ENCODE data around the gene NR1H3.

The NR1H3 gene

GRCh38 chr11:47259232-47259977 is 1.6 kb downstream of the NR1H3 start:
- H3K4me1 ChIP-seq (ENCODE audit: control insufficient read depth, low read depth, low read length): peaks cover 5% of the 10 kb centered on the region
- H3K23ac ChIP-seq (ENCODE audit: low read length): no peak overlapping the region

GRCh38 chr11:47260366-47260765 is 2.6 kb downstream of the NR1H3 start:
- H3K9ac ChIP-seq (ENCODE audit: low read length): no peak overlapping the region
- no peaks in the 10 kb centered on the region for H3K79me2 ChIP-seq (ENCODE audit: control insufficient read depth, insufficient read depth, low read length)
- no peak overlapping the region for H4K8ac ChIP-seq (ENCODE audit: low read depth, low read length)
- no peak overlapping the region for H3K4me2 ChIP-seq (ENCODE audit: low read length)
- no peaks in the 10 kb centered on the region for H3K36me3 ChIP-seq (ENCODE audit: control insufficient read depth, insufficient read depth, low read length)
- peaks cover 5% of the 10 kb centered on the region for H3K4me1 ChIP-seq (ENCODE audit: control insufficient read depth, low read depth, low read length)
- no peak overlapping the region for H3K56ac ChIP-seq (ENCODE audit: low read length)
- H3K4ac ChIP-seq (ENCODE audit: low read depth, low read length): no peak overlapping the region
- H3K4me3 ChIP-seq (ENCODE audit: low read length): no peak overlapping the region
- H3K23ac ChIP-seq (ENCODE audit: low read length): no peak overlapping the region
- no peak for DNase-seq
- H2BK15ac ChIP-seq (replicated peaks; ENCODE audit: low read depth): no peak overlapping the region
- no peak overlapping the region for H3K27ac ChIP-seq (ENCODE audit: low read depth, low read length)
- no peak overlapping the region for H2AK5ac ChIP-seq (ENCODE audit: low read length)
- H3K18ac ChIP-seq (ENCODE audit: low read length): no peak overlapping the region
- no peaks in the 10 kb centered on the region for H3K79me1 ChIP-seq (ENCODE audit: low read length)
- H3K27me3 ChIP-seq (ENCODE audit: insufficient read depth, low read length, poor library complexity): no peaks in the 10 kb centered on the region
- WGBS (ENCODE audit: extremely low coverage, insufficient coverage, low lambda C conversion rate): no CpG with 5 or more reads among the region's 19 CpGs
- H2BK120ac ChIP-seq (ENCODE audit: low read depth, low read length): no peak overlapping the region
- H4K5ac ChIP-seq (ENCODE audit: low read length): no peak overlapping the region
- H2BK5ac ChIP-seq (ENCODE audit: low read length): no peak overlapping the region

More at GRCh38 chr11:47259232-47259977, 1.6 kb downstream of the NR1H3 start:
- Histone ChIP-seq H4K8ac (ENCODE audit: low read depth, low read length) (no peak overlapping the region), H3K18ac (ENCODE audit: low read length) (no peak overlapping the region), H3K56ac (ENCODE audit: low read length) (peak overlapping the region; percentile 61), H3K36me3 (ENCODE audit: control insufficient read depth, insufficient read depth, low read length) (no peaks in the 10 kb centered on the region), H3K4ac (ENCODE audit: low read depth, low read length) (no peak overlapping the region), H2AK5ac (ENCODE audit: low read length) (no peak overlapping the region), H3K4me2 (ENCODE audit: low read length) (no peak overlapping the region), H3K79me2 (ENCODE audit: control insufficient read depth, insufficient read depth, low read length) (no peaks in the 10 kb centered on the region), H2BK15ac (replicated peaks; ENCODE audit: low read depth) (no peak overlapping the region), H3K9ac (ENCODE audit: low read length) (no peak overlapping the region), H3K27me3 (ENCODE audit: insufficient read depth, low read length, poor library complexity) (no peaks in the 10 kb centered on the region), H3K27ac (ENCODE audit: low read depth, low read length) (no peak overlapping the region), H3K4me3 (ENCODE audit: low read length) (no peak overlapping the region), H2BK120ac (ENCODE audit: low read depth, low read length) (no peak overlapping the region), H3K79me1 (ENCODE audit: low read length) (no peaks in the 10 kb centered on the region), H4K5ac (ENCODE audit: low read length) (no peak overlapping the region), H2BK5ac (ENCODE audit: low read length) (no peak overlapping the region)
- DNase-seq: peak; percentile 92
- no CpG with 5 or more reads among the region's 10 CpGs for WGBS (ENCODE audit: extremely low coverage, insufficient coverage, low lambda C conversion rate)

GRCh38 chr11:47261291-47261800 is 3.5 kb downstream of the NR1H3 start:
- H2AK5ac ChIP-seq (ENCODE audit: low read length): no peak overlapping the region
- H4K5ac ChIP-seq (ENCODE audit: low read length): no peak overlapping the region
- no peak overlapping the region for H2BK5ac ChIP-seq (ENCODE audit: low read length)
- no peak overlapping the region for H3K18ac ChIP-seq (ENCODE audit: low read length)
- no peak overlapping the region for H2BK120ac ChIP-seq (ENCODE audit: low read depth, low read length)
- no peaks in the 10 kb centered on the region for H3K27me3 ChIP-seq (ENCODE audit: insufficient read depth, low read length, poor library complexity)
- H3K36me3 ChIP-seq (ENCODE audit: control insufficient read depth, insufficient read depth, low read length): no peaks in the 10 kb centered on the region
- H3K4ac ChIP-seq (ENCODE audit: low read depth, low read length): no peak overlapping the region
- H3K4me1 ChIP-seq (ENCODE audit: control insufficient read depth, low read depth, low read length): peaks cover 5% of the 10 kb centered on the region
- no CpG with 5 or more reads among the region's 22 CpGs for WGBS (ENCODE audit: extremely low coverage, insufficient coverage, low lambda C conversion rate)
- no peak overlapping the region for H3K23ac ChIP-seq (ENCODE audit: low read length)
- no peak overlapping the region for H3K27ac ChIP-seq (ENCODE audit: low read depth, low read length)
- H3K4me2 ChIP-seq (ENCODE audit: low read length): no peak overlapping the region
- no peak overlapping the region for H2BK15ac ChIP-seq (replicated peaks; ENCODE audit: low read depth)
- H3K4me3 ChIP-seq (ENCODE audit: low read length): no peak overlapping the region
- no peak for DNase-seq
- H3K79me1 ChIP-seq (ENCODE audit: low read length): no peaks in the 10 kb centered on the region
- H4K8ac ChIP-seq (ENCODE audit: low read depth, low read length): no peak overlapping the region
- H3K56ac ChIP-seq (ENCODE audit: low read length): no peak overlapping the region
- H3K9ac ChIP-seq (ENCODE audit: low read length): no peak overlapping the region
- H3K79me2 ChIP-seq (ENCODE audit: control insufficient read depth, insufficient read depth, low read length): no peaks in the 10 kb centered on the region

GRCh38 chr11:47264119-47264518 is 6.3 kb downstream of the NR1H3 start:
- no peak overlapping the region for H2BK15ac ChIP-seq (replicated peaks; ENCODE audit: low read depth)
- no peak overlapping the region for H3K27ac ChIP-seq (ENCODE audit: low read depth, low read length)
- no peak overlapping the region for H3K4ac ChIP-seq (ENCODE audit: low read depth, low read length)
- H2AK5ac ChIP-seq (ENCODE audit: low read length): no peak overlapping the region
- H3K56ac ChIP-seq (ENCODE audit: low read length): peak overlapping the region; percentile 34
- H3K23ac ChIP-seq (ENCODE audit: low read length): no peak overlapping the region
- H3K4me1 ChIP-seq (ENCODE audit: control insufficient read depth, low read depth, low read length): peaks cover 8% of the 10 kb centered on the region
- H3K18ac ChIP-seq (ENCODE audit: low read length): no peak overlapping the region
- no peaks in the 10 kb centered on the region for H3K79me2 ChIP-seq (ENCODE audit: control insufficient read depth, insufficient read depth, low read length)
- no peak overlapping the region for H3K4me3 ChIP-seq (ENCODE audit: low read length)
- no peaks in the 10 kb centered on the region for H3K79me1 ChIP-seq (ENCODE audit: low read length)
- no peak overlapping the region for H3K4me2 ChIP-seq (ENCODE audit: low read length)
- DNase-seq: no peak
- no peaks in the 10 kb centered on the region for H3K27me3 ChIP-seq (ENCODE audit: insufficient read depth, low read length, poor library complexity)
- WGBS (ENCODE audit: extremely low coverage, insufficient coverage, low lambda C conversion rate): no CpG with 5 or more reads among the region's 6 CpGs
- no peak overlapping the region for H2BK5ac ChIP-seq (ENCODE audit: low read length)
- no peaks in the 10 kb centered on the region for H3K36me3 ChIP-seq (ENCODE audit: control insufficient read depth, insufficient read depth, low read length)
- H3K9ac ChIP-seq (ENCODE audit: low read length): no peak overlapping the region
- H4K5ac ChIP-seq (ENCODE audit: low read length): no peak overlapping the region
- no peak overlapping the region for H2BK120ac ChIP-seq (ENCODE audit: low read depth, low read length)
- H4K8ac ChIP-seq (ENCODE audit: low read depth, low read length): no peak overlapping the region

GRCh38 chr11:47264521-47264920 is 6.7 kb downstream of the NR1H3 start:
- Histone ChIP-seq H3K23ac (ENCODE audit: low read length) (no peak overlapping the region), H3K9ac (ENCODE audit: low read length) (no peak overlapping the region), H2AK5ac (ENCODE audit: low read length) (no peak overlapping the region), H2BK120ac (ENCODE audit: low read depth, low read length) (no peak overlapping the region), H4K8ac (ENCODE audit: low read depth, low read length) (no peak overlapping the region), H2BK15ac (replicated peaks; ENCODE audit: low read depth) (no peak overlapping the region), H3K4me3 (ENCODE audit: low read length) (no peak overlapping the region), H3K4me2 (ENCODE audit: low read length) (no peak overlapping the region), H3K4me1 (ENCODE audit: control insufficient read depth, low read depth, low read length) (peaks cover 8% of the 10 kb centered on the region), H3K27me3 (ENCODE audit: insufficient read depth, low read length, poor library complexity) (no peaks in the 10 kb centered on the region), H4K5ac (ENCODE audit: low read length) (no peak overlapping the region), H3K79me2 (ENCODE audit: control insufficient read depth, insufficient read depth, low read length) (no peaks in the 10 kb centered on the region), H3K56ac (ENCODE audit: low read length) (no peak overlapping the region), H3K36me3 (ENCODE audit: control insufficient read depth, insufficient read depth, low read length) (no peaks in the 10 kb centered on the region), H2BK5ac (ENCODE audit: low read length) (no peak overlapping the region), H3K79me1 (ENCODE audit: low read length) (no peaks in the 10 kb centered on the region), H3K18ac (ENCODE audit: low read length) (no peak overlapping the region), H3K4ac (ENCODE audit: low read depth, low read length) (no peak overlapping the region), H3K27ac (ENCODE audit: low read depth, low read length) (no peak overlapping the region)
- no CpG with 5 or more reads among the region's 4 CpGs for WGBS (ENCODE audit: extremely low coverage, insufficient coverage, low lambda C conversion rate)
- no peak for DNase-seq

Data from mesendoderm (in vitro differentiated cells).